A375 (cell line): Measurements from ENCODE around the gene GBF1. TPM values are rescaled to one million over a fixed set of nuclear protein-coding genes. Genes with fewer than 3 reads are reported as not detected.

Experiments used
- total RNA-seq: library from RNA; depleted of rRNA; stranded (reverse); fragments of >200 nt; shearing (Covaris generic); gene quantifications from 2 replicates; pipeline ENCODE4 v1.2.3, GENCODE V29; 2014; rRNA removed

The GBF1 gene
- total RNA-seq: 23.5 and 26.4 TPM in 2 replicates

GRCh38 chr10:102245082-102245931, at the start of gene GBF1:
Gene GBF1, plus strand, starts transcription at chr10:102245532. Its CDS starts 13,407 bp downstream, at chr10:102258939.

GRCh38 chr10:102225646-102226541, 19.4 kb upstream of the GBF1 start, which contains the start of gene ELOVL3:
Gene ELOVL3, plus strand, starts transcription at chr10:102226299. Its CDS starts 250 bp downstream, at chr10:102226549.

GRCh38 chr10:102241444-102242117, 3.8 kb upstream of the GBF1 start, which contains the start of gene PITX3:
Gene PITX3, minus strand, starts transcription at chr10:102241512. Its CDS starts 9,432 bp downstream, at chr10:102232080.

GRCh38 chr10:102395400-102396316, 150.3 kb downstream of the GBF1 start, which contains the start of gene NFKB2:
Gene NFKB2, plus strand, starts transcription at chr10:102395705. Its CDS starts 255 bp downstream, at chr10:102395960.

GRCh38 chr10:102418622-102419268, 173.4 kb downstream of the GBF1 start, which contains the start of gene PSD:
Gene PSD, minus strand, starts transcription at chr10:102418785. Its CDS starts 1,747 bp downstream, at chr10:102417038.

GRCh38 chr10:102420714-102421506, 175.6 kb downstream of the GBF1 start, which contains the start of gene FBXL15:
Gene FBXL15, plus strand, starts transcription at chr10:102420836. Its CDS starts 294 bp downstream, at chr10:102421130.

Other genes starting within 250 kb of the GBF1 start
- gene ARMH3, start 189.4 kb upstream of the GBF1 start, total RNA-seq: 9.6 and 11.7 TPM in 2 replicates
- 31.3 and 35.3 TPM in 2 replicates for gene HPS6, start 180.2 kb upstream of the GBF1 start, total RNA-seq
- 41.8 and 44.1 TPM in 2 replicates for gene LDB1, start 125.2 kb upstream of the GBF1 start, total RNA-seq
- gene PPRC1, start 112.5 kb upstream of the GBF1 start, total RNA-seq: 56.1 and 57.4 TPM in 2 replicates
- gene NOLC1, start 93.1 kb upstream of the GBF1 start, total RNA-seq: 132 and 158 TPM in 2 replicates
- gene ELOVL3, start 19.2 kb upstream of the GBF1 start, total RNA-seq: not detected in 2 replicates
- gene PITX3, start 4.0 kb upstream of the GBF1 start, total RNA-seq: not detected in 2 replicates
- 61.8 and 73.7 TPM in 2 replicates for gene NFKB2, start 150.2 kb downstream of the GBF1 start, total RNA-seq
- 0.11 and 1.0 TPM in 2 replicates for gene PSD, start 173.3 kb downstream of the GBF1 start, total RNA-seq
- gene FBXL15, start 175.3 kb downstream of the GBF1 start, total RNA-seq: 16.8 and 25.4 TPM in 2 replicates
- 64.5 and 81.4 TPM in 2 replicates for gene CUEDC2, start 187.0 kb downstream of the GBF1 start, total RNA-seq
- 0.11 and 0.34 TPM in 2 replicates for gene C10orf95, start 206.0 kb downstream of the GBF1 start, total RNA-seq